ENCODE results near the gene DSE.

Gene DSE

GRCh38 chr6:116384727-116385458, 14.1 kb downstream of the DSE start:
- Histone ChIP-seq H3K4me1 (ENCODE audit: control insufficient read depth, insufficient read depth, low read depth, low read length) (peaks cover 7% of the 10 kb centered on the region), H2BK5ac (ENCODE audit: low read depth, low read length, poor library complexity, severe bottlenecking) (no peak overlapping the region), H2AFZ (ENCODE audit: low read depth, low read length) (no peak overlapping the region), H3K27me3 (ENCODE audit: control insufficient read depth in 1 of 2, insufficient read depth in 1 of 2, low read length in 2 of 2) (no peaks in the 10 kb centered on the region), H3K18ac (ENCODE audit: low read depth in 1 of 2, low read length in 2 of 2) (peak overlapping the region in 1 of 2 experiments; percentile 87), H3K23ac (ENCODE audit: low read length in 2 of 2) (no peak overlapping the region), H3K79me1 (replicated peaks; ENCODE audit: low read length, poor library complexity, severe bottlenecking) (peaks cover 7% of the 10 kb centered on the region), H2AK5ac (ENCODE audit: low read length, severe bottlenecking) (no peak overlapping the region), H3K36me3 (ENCODE audit: control insufficient read depth in 1 of 2, insufficient read depth in 2 of 2, low read depth in 1 of 2, low read length in 2 of 2) (peaks cover 0 to 2% of the 10 kb centered on the region in 2 experiments), H4K91ac (ENCODE audit: low read length) (peak overlapping the region; percentile 2), H3K14ac (ENCODE audit: low read length in 2 of 2) (no peak overlapping the region), H3K27ac (ENCODE audit: low read length, poor library complexity, severe bottlenecking) (peak overlapping the region; percentile 21), H2BK15ac (ENCODE audit: low read depth, poor library complexity, severe bottlenecking) (no peak overlapping the region), H2BK120ac (ENCODE audit: low read depth, low read length) (no peak overlapping the region), H2BK12ac (ENCODE audit: low read length in 2 of 2) (peak overlapping the region in 1 of 2 experiments; percentile 3), H3K4me3 (ENCODE audit: insufficient read depth in 1 of 2, low read depth in 1 of 2, low read length in 2 of 2) (no peak overlapping the region), H4K8ac (ENCODE audit: low read length) (no peak overlapping the region), H3K9me3 (ENCODE audit: control insufficient read depth, low read length) (no peaks in the 10 kb centered on the region), H3K4me2 (ENCODE audit: low read length, poor library complexity, severe bottlenecking) (no peak overlapping the region), H3K4ac (ENCODE audit: low read depth in 1 of 2, low read length in 2 of 2) (no peak overlapping the region), H3K9ac (ENCODE audit: low read length) (no peak overlapping the region)
- no peak for DNase-seq
- WGBS, result 84% methylated on average over 3 of the region's 3 CpGs

GRCh38 chr6:116385459-116385802, 14.7 kb downstream of the DSE start:
- H2BK5ac ChIP-seq (ENCODE audit: low read depth, low read length, poor library complexity, severe bottlenecking), result no peak overlapping the region
- H2BK120ac ChIP-seq (ENCODE audit: low read depth, low read length), result no peak overlapping the region
- H3K36me3 ChIP-seq (ENCODE audit: control insufficient read depth in 1 of 2, insufficient read depth in 2 of 2, low read depth in 1 of 2, low read length in 2 of 2), result peaks cover 0 to 2% of the 10 kb centered on the region in 2 experiments
- H3K4me1 ChIP-seq (ENCODE audit: control insufficient read depth, insufficient read depth, low read depth, low read length), result peaks cover 9% of the 10 kb centered on the region
- H4K8ac ChIP-seq (ENCODE audit: low read length), result no peak overlapping the region
- H3K27ac ChIP-seq (ENCODE audit: low read length, poor library complexity, severe bottlenecking), result peak overlapping the region; percentile 21
- H2AFZ ChIP-seq (ENCODE audit: low read depth, low read length), result no peak overlapping the region
- H2BK12ac ChIP-seq (ENCODE audit: low read length in 2 of 2), result no peak overlapping the region
- H3K9me3 ChIP-seq (ENCODE audit: control insufficient read depth, low read length), result no peaks in the 10 kb centered on the region
- DNase-seq, result peak; percentile 28
- H3K79me1 ChIP-seq (replicated peaks; ENCODE audit: low read length, poor library complexity, severe bottlenecking), result peaks cover 6% of the 10 kb centered on the region
- peak overlapping the region in 1 of 2 experiments; percentile 28 for H3K18ac ChIP-seq (ENCODE audit: low read depth in 1 of 2, low read length in 2 of 2)
- no peak overlapping the region for H3K14ac ChIP-seq (ENCODE audit: low read length in 2 of 2)
- no peak overlapping the region for H3K4me2 ChIP-seq (ENCODE audit: low read length, poor library complexity, severe bottlenecking)
- no peak overlapping the region for H2AK5ac ChIP-seq (ENCODE audit: low read length, severe bottlenecking)
- peak overlapping the region; percentile 31 for H3K9ac ChIP-seq (ENCODE audit: low read length)
- H3K4ac ChIP-seq (ENCODE audit: low read depth in 1 of 2, low read length in 2 of 2), result no peak overlapping the region
- H3K23ac ChIP-seq (ENCODE audit: low read length in 2 of 2), result no peak overlapping the region
- WGBS, result no CpG with 5 or more reads among the region's 1 CpG
- H4K91ac ChIP-seq (ENCODE audit: low read length), result no peak overlapping the region
- no peaks in the 10 kb centered on the region for H3K27me3 ChIP-seq (ENCODE audit: control insufficient read depth in 1 of 2, insufficient read depth in 1 of 2, low read length in 2 of 2)
- no peak overlapping the region for H3K4me3 ChIP-seq (ENCODE audit: insufficient read depth in 1 of 2, low read depth in 1 of 2, low read length in 2 of 2)
- no peak overlapping the region for H2BK15ac ChIP-seq (ENCODE audit: low read depth, poor library complexity, severe bottlenecking)

GRCh38 chr6:116385921-116386320, 15.2 kb downstream of the DSE start:
- Histone ChIP-seq H3K14ac (ENCODE audit: low read length in 2 of 2) (no peak overlapping the region), H3K23ac (ENCODE audit: low read length in 2 of 2) (no peak overlapping the region), H3K4ac (ENCODE audit: low read depth in 1 of 2, low read length in 2 of 2) (no peak overlapping the region), H3K4me1 (ENCODE audit: control insufficient read depth, insufficient read depth, low read depth, low read length) (peaks cover 9% of the 10 kb centered on the region), H2AFZ (ENCODE audit: low read depth, low read length) (no peak overlapping the region), H3K36me3 (ENCODE audit: control insufficient read depth in 1 of 2, insufficient read depth in 2 of 2, low read depth in 1 of 2, low read length in 2 of 2) (no peaks in the 10 kb centered on the region), H3K18ac (ENCODE audit: low read depth in 1 of 2, low read length in 2 of 2) (no peak overlapping the region), H3K9ac (ENCODE audit: low read length) (peak overlapping the region; percentile 31), H2AK5ac (ENCODE audit: low read length, severe bottlenecking) (no peak overlapping the region), H3K27me3 (ENCODE audit: control insufficient read depth in 1 of 2, insufficient read depth in 1 of 2, low read length in 2 of 2) (no peaks in the 10 kb centered on the region), H3K9me3 (ENCODE audit: control insufficient read depth, low read length) (no peaks in the 10 kb centered on the region), H4K91ac (ENCODE audit: low read length) (no peak overlapping the region), H3K27ac (ENCODE audit: low read length, poor library complexity, severe bottlenecking) (peak overlapping the region; percentile 75), H2BK5ac (ENCODE audit: low read depth, low read length, poor library complexity, severe bottlenecking) (no peak overlapping the region), H3K4me3 (ENCODE audit: insufficient read depth in 1 of 2, low read depth in 1 of 2, low read length in 2 of 2) (no peak overlapping the region), H3K4me2 (ENCODE audit: low read length, poor library complexity, severe bottlenecking) (no peak overlapping the region), H2BK120ac (ENCODE audit: low read depth, low read length) (no peak overlapping the region), H2BK12ac (ENCODE audit: low read length in 2 of 2) (no peak overlapping the region), H3K79me1 (replicated peaks; ENCODE audit: low read length, poor library complexity, severe bottlenecking) (peaks cover 5% of the 10 kb centered on the region), H2BK15ac (ENCODE audit: low read depth, poor library complexity, severe bottlenecking) (no peak overlapping the region), H4K8ac (ENCODE audit: low read length) (no peak overlapping the region)
- peak; percentile 26 for DNase-seq

GRCh38 chr6:116386581-116387299, 16.0 kb downstream of the DSE start:
- H2AFZ ChIP-seq (ENCODE audit: low read depth, low read length), result no peak overlapping the region
- peak overlapping the region; percentile 31 for H3K9ac ChIP-seq (ENCODE audit: low read length)
- H3K14ac ChIP-seq (ENCODE audit: low read length in 2 of 2), result no peak overlapping the region
- H3K4me2 ChIP-seq (ENCODE audit: low read length, poor library complexity, severe bottlenecking), result no peak overlapping the region
- peak; percentile 84 for DNase-seq
- 24% methylated on average over 3 of the region's 4 CpGs for WGBS
- H3K79me1 ChIP-seq (replicated peaks; ENCODE audit: low read length, poor library complexity, severe bottlenecking), result peaks cover 5% of the 10 kb centered on the region
- H2BK120ac ChIP-seq (ENCODE audit: low read depth, low read length), result no peak overlapping the region
- H3K18ac ChIP-seq (ENCODE audit: low read depth in 1 of 2, low read length in 2 of 2), result peak overlapping the region in 1 of 2 experiments; percentile 88
- no peak overlapping the region for H3K23ac ChIP-seq (ENCODE audit: low read length in 2 of 2)
- no peak overlapping the region for H4K91ac ChIP-seq (ENCODE audit: low read length)
- H3K9me3 ChIP-seq (ENCODE audit: control insufficient read depth, low read length), result no peaks in the 10 kb centered on the region
- peak overlapping the region; percentile 80 for H3K27ac ChIP-seq (ENCODE audit: low read length, poor library complexity, severe bottlenecking)
- peaks cover 9% of the 10 kb centered on the region for H3K4me1 ChIP-seq (ENCODE audit: control insufficient read depth, insufficient read depth, low read depth, low read length)
- no peak overlapping the region for H2BK12ac ChIP-seq (ENCODE audit: low read length in 2 of 2)
- no peak overlapping the region for H2BK5ac ChIP-seq (ENCODE audit: low read depth, low read length, poor library complexity, severe bottlenecking)
- no peaks in the 10 kb centered on the region for H3K36me3 ChIP-seq (ENCODE audit: control insufficient read depth in 1 of 2, insufficient read depth in 2 of 2, low read depth in 1 of 2, low read length in 2 of 2)
- peak overlapping the region in 1 of 2 experiments; percentile 44 for H3K4ac ChIP-seq (ENCODE audit: low read depth in 1 of 2, low read length in 2 of 2)
- no peaks in the 10 kb centered on the region for H3K27me3 ChIP-seq (ENCODE audit: control insufficient read depth in 1 of 2, insufficient read depth in 1 of 2, low read length in 2 of 2)
- no peak overlapping the region for H4K8ac ChIP-seq (ENCODE audit: low read length)
- peak overlapping the region in 1 of 2 experiments; percentile 43 for H3K4me3 ChIP-seq (ENCODE audit: insufficient read depth in 1 of 2, low read depth in 1 of 2, low read length in 2 of 2)
- no peak overlapping the region for H2BK15ac ChIP-seq (ENCODE audit: low read depth, poor library complexity, severe bottlenecking)
- H2AK5ac ChIP-seq (ENCODE audit: low read length, severe bottlenecking), result no peak overlapping the region

All from mesenchymal stem cell (in vitro differentiated cells and primary cell).